CD4-positive, alpha-beta T cell (primary cell): Measurements from ENCODE around the gene PLIN4. TPM values are rescaled to one million over a fixed set of nuclear protein-coding genes. Genes with fewer than 3 reads are reported as not detected.

Experiments used
- ATAC-seq: fragments of 200-7000 bp; cut with Tn5 transposase; one replicate; pipeline ENCODE4 v1.10.0; 2022; ENCODE audit warnings: mild to moderate bottlenecking; ENCODE audit not compliant: poor library complexity
- CTCF ChIA-PET: fragments of 350-600 bp; sonication (Branson Sonifier 250); formaldehyde crosslinking; loops from one replicate; lab custom pipeline; 2021; ENCODE audit warnings: antibody characterized with exemption, inconsistent platforms; lab: Charles Lee
- POLR2A ChIA-PET: fragments of 350-600 bp; sonication (Branson Sonifier 250); formaldehyde crosslinking; loops from one replicate; lab custom pipeline; 2021; ENCODE audit warnings: antibody characterized with exemption, inconsistent platforms; lab: Charles Lee
- DNase-seq, 14 experiments: peaks; one replicate each; pipeline ENCODE4 v3.0.0-alpha.2; 2013 to 2020; ENCODE audit warnings: mixed read lengths in 2 of 14
- H3K27ac ChIP-seq, 2 donors: one replicate each; pipeline versions ENCODE4 v1.5.1 to v1.7.0; 2013; ENCODE audit warnings: low read length in 2 of 2, low read depth in 1 of 2, mild to moderate bottlenecking in 1 of 2
- H3K27me3 ChIP-seq, 2 experiments: 1 replicate in 1 of 2; 2 replicates in 1 of 2; pipeline versions ENCODE4 v1.6.1 to v1.7.0; 2013; ENCODE audit warnings: low read length in 2 of 2, control low read depth in 1 of 2, mild to moderate bottlenecking in 1 of 2, moderate library complexity in 1 of 2; ENCODE audit not compliant: insufficient read depth in 2 of 2, control insufficient read depth in 1 of 2
- H3K36me3 ChIP-seq: one replicate; pipeline ENCODE4 v1.6.1; 2013; ENCODE audit warnings: low read length, control low read depth; ENCODE audit not compliant: insufficient read depth
- H3K4me1 ChIP-seq: one replicate; pipeline ENCODE4 v1.6.1; 2013; ENCODE audit warnings: low read length, control low read depth; ENCODE audit not compliant: insufficient read depth
- H3K4me3 ChIP-seq: one replicate; pipeline ENCODE4 v1.5.1; 2013; ENCODE audit warnings: mild to moderate bottlenecking, low read length, moderate library complexity
- H3K9me3 ChIP-seq, 2 experiments: 1 replicate in 1 of 2; 2 replicates in 1 of 2; pipeline versions ENCODE4 v1.6.1 to v1.7.0; 2013; ENCODE audit warnings: low read length in 2 of 2, mild to moderate bottlenecking in 2 of 2, control low read depth in 1 of 2, moderate library complexity in 1 of 2; ENCODE audit not compliant: control insufficient read depth in 1 of 2, insufficient read depth in 1 of 2
- H3K27ac Mint-ChIP-seq: one replicate; pipeline ENCODE4 v1.8.0; 2020; ENCODE audit warnings: mixed read lengths
- H3K27me3 Mint-ChIP-seq: one replicate; pipeline ENCODE4 v1.8.0; 2021; ENCODE audit warnings: mixed read lengths
- H3K36me3 Mint-ChIP-seq: one replicate; pipeline ENCODE4 v1.8.0; 2021; ENCODE audit warnings: low read depth, mixed read lengths
- H3K4me1 Mint-ChIP-seq: one replicate; pipeline ENCODE4 v1.8.0; 2021; ENCODE audit warnings: low read depth, mixed read lengths
- H3K4me3 Mint-ChIP-seq: one replicate; pipeline ENCODE4 v1.8.0; 2020; ENCODE audit warnings: mild to moderate bottlenecking, mixed read lengths
- H3K9me3 Mint-ChIP-seq: one replicate; pipeline ENCODE4 v1.8.0; 2020; ENCODE audit warnings: mixed read lengths
- intact Hi-C, 2 experiments: fragments of 100-400 bp; cut with DNase I in 1 of 2; cut with micrococcal nuclease in 1 of 2; formaldehyde crosslinking; loops; one replicate each; pipeline versions ENCODE4 v1.15.1 to v1.9.0; 2023 to 2025; cut with DNase I, micrococcal nuclease
- total RNA-seq, 174 experiments: library from RNA in 2 of 174; stranded (reverse) in 2 of 174; gene quantifications; one replicate each; pipeline ENCODE4 v1.2.3 and lab custom pipeline; 2021 to 2026
- TF ChIP-seq, protein P1 (sequence below): fragments of 200-600 bp; IDR thresholded peaks from one replicate; pipeline ENCODE4 v1.8.0; 2022; ENCODE audit warnings: antibody characterized with exemption, mild to moderate bottlenecking

The PLIN4 gene
- total RNA-seq, 2 experiments from 2014 or later, result not detected

- intact Hi-C loops, result no loop called here
- Mint-ChIP-seq H3K27me3 (no peaks in the 10 kb centered on the region), H3K36me3 (peaks cover 22% of the 10 kb centered on the region), H3K4me1 (no peaks in the 10 kb centered on the region), H3K9me3 (no peaks in the 10 kb centered on the region), H3K4me3 (no peak overlapping the region), H3K27ac (no peak overlapping the region)
- Histone ChIP-seq H3K9me3 (peaks cover 0 to under 1% of the 10 kb centered on the region in 2 experiments), H3K27ac (no peak overlapping the region), H3K4me3 (no peak overlapping the region), H3K36me3 (peaks cover 73% of the 10 kb centered on the region), H3K27me3 (no peaks in the 10 kb centered on the region), H3K4me1 (no peaks in the 10 kb centered on the region)
- POLR2A ChIA-PET, result no interaction called here
- DNase-seq (no peak), ATAC-seq (no peak)
- CTCF ChIA-PET, result no interaction called here
- TF ChIP-seq, protein P1, sequence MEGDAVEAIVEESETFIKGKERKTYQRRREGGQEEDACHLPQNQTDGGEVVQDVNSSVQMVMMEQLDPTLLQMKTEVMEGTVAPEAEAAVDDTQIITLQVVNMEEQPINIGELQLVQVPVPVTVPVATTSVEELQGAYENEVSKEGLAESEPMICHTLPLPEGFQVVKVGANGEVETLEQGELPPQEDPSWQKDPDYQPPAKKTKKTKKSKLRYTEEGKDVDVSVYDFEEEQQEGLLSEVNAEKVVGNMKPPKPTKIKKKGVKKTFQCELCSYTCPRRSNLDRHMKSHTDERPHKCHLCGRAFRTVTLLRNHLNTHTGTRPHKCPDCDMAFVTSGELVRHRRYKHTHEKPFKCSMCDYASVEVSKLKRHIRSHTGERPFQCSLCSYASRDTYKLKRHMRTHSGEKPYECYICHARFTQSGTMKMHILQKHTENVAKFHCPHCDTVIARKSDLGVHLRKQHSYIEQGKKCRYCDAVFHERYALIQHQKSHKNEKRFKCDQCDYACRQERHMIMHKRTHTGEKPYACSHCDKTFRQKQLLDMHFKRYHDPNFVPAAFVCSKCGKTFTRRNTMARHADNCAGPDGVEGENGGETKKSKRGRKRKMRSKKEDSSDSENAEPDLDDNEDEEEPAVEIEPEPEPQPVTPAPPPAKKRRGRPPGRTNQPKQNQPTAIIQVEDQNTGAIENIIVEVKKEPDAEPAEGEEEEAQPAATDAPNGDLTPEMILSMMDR, result no peak
Observed at GRCh38 chr19:4493104-4493928, 25.0 kb downstream of the PLIN4 start.

DNA sequence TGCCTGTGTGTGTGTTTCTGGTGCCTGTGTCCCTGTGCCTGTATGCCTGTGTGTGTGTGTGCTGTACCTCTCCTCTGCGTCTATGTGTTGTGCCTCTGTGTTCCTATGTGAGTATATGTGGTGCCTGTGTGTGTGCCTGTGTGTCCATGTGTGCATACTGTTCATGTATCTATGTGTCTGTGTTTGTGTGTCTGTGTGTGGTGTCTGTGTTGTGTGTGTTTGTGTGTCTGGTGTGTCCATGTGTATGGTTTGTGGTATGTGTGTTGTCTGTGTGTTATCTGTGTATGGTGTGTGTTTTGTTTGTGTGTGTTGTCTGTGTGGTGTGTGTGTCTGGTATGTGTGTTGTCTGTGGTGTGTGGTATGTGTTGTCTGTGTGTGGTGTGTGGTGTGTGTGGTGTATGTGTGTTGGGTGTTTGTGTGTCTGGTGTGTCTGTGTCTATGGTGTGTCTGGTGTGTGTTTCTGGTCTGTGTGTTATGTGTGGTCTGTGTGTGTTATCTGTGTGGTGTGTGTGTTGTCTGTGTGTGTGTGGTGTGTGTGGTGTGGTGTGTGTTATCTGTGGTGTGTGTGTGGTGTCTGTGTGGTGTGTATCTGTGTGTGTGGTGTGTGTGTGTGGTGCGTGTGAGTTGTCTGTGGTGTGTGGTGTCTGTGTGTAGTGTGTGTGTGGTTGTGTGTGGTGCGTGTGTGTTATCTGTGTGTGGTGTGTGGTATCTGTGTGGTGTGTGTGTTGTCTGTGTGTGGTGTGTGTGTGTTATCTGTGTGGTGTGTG lies 25.8 kb downstream of the PLIN4 start:
- intact Hi-C loops, result no loop called here
- DNase-seq (no peak), ATAC-seq (no peak)
- Mint-ChIP-seq H3K36me3 (peaks cover 27% of the 10 kb centered on the region), H3K27ac (no peak overlapping the region), H3K4me3 (no peak overlapping the region), H3K27me3 (no peaks in the 10 kb centered on the region), H3K4me1 (no peaks in the 10 kb centered on the region), H3K9me3 (no peaks in the 10 kb centered on the region)
- Histone ChIP-seq H3K9me3 (no peaks in the 10 kb centered on the region), H3K4me3 (no peak overlapping the region), H3K36me3 (peaks cover 66% of the 10 kb centered on the region), H3K27ac (no peak overlapping the region), H3K4me1 (no peaks in the 10 kb centered on the region), H3K27me3 (no peaks in the 10 kb centered on the region)
- POLR2A ChIA-PET, result no interaction called here
- TF ChIP-seq, protein P1, result no peak
- CTCF ChIA-PET, result no interaction called here

DNA sequence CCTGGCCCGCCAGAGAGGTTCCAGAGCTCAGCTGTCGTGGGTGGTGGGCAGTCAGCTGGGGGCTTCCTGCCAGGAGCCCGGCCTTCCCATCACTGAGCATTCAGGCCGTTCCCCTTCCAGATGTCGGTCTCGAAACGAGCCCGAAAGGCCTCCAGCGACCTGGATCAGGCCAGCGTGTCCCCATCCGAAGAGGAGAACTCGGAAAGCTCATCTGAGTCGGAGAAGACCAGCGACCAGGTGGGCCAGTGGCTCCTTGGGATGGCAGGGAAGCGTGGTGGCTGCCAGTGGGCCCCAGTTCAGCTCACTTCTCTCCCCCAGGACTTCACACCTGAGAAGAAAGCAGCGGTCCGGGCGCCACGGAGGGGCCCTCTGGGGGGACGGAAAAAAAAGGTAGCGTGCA lies 26.8 kb downstream of the PLIN4 start:
- POLR2A ChIA-PET, result no interaction called here
- Mint-ChIP-seq H3K9me3 (no peaks in the 10 kb centered on the region), H3K27me3 (no peaks in the 10 kb centered on the region), H3K4me3 (no peak overlapping the region), H3K27ac (no peak overlapping the region), H3K4me1 (no peaks in the 10 kb centered on the region), H3K36me3 (peaks cover 35% of the 10 kb centered on the region)
- H3K4me3 ChIP-seq, result no peak overlapping the region
- H3K36me3 ChIP-seq, result peaks cover 62% of the 10 kb centered on the region
- no peak overlapping the region for H3K27ac ChIP-seq
- peak in 1 of 14 experiments; percentile 29 for DNase-seq
- CTCF ChIA-PET, result no interaction called here
- intact Hi-C loops, result no loop called here
- H3K4me1 ChIP-seq, result no peaks in the 10 kb centered on the region
- no peaks in the 10 kb centered on the region for H3K27me3 ChIP-seq
- ATAC-seq, result no peak
- TF ChIP-seq, protein P1, result no peak
- no peaks in the 10 kb centered on the region for H3K9me3 ChIP-seq
